ENCODE data around the gene CYREN.

- no peak for TF ChIP-seq CTCF (IDR thresholded peaks at IDR 0.05 in 8 of 11, conservative IDR thresholded peaks at IDR 0.05 in 3 of 11)
- TF ChIP-seq POLR2AphosphoS5 (IDR thresholded peaks at IDR 0.05) = peak in 1 of 3 donors; percentile 12
Observed at GRCh38 chr7:135184254-135184841, 13.8 kb upstream of the CYREN start.
